NOMO-1 (cell line): ENCODE measurements around the gene KRTAP11-1.

ENCODE experiments used
- DNase-seq, 2 experiments: peaks; one replicate each; lab custom pipeline; 2025; ENCODE audit not compliant: unreplicated experiment in 2 of 2; lab: John Stamatoyannopoulos, UW

KRTAP11-1 gene, protein sequence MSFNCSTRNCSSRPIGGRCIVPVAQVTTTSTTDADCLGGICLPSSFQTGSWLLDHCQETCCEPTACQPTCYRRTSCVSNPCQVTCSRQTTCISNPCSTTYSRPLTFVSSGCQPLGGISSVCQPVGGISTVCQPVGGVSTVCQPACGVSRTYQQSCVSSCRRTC

DNA sequence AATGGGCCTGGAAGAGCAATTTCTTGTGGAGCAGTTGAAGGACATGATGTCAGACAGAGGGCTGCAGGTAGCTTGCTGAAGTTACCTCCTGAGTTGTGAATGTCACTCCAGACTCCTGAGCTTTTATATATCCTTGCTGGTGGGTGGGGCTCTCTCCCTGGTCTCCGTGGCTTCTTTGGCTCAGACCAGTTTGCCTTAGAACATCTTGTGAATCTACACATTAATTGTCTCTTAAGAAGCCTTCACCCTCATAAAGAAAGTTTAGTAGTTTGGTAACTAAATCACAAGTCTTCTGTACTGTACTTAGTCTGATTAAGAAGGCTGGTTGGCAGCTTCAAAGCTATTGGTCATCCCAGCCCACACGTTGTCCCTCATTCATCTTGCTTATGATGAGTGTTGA, at the start of gene KRTAP11-1:
KRTAP11-1 (minus strand) TSS at position 101 of the 400 bp plus-strand sequence; CDS start at position 45, 56 bp downstream.
- DNase-seq: no peak

DNA sequence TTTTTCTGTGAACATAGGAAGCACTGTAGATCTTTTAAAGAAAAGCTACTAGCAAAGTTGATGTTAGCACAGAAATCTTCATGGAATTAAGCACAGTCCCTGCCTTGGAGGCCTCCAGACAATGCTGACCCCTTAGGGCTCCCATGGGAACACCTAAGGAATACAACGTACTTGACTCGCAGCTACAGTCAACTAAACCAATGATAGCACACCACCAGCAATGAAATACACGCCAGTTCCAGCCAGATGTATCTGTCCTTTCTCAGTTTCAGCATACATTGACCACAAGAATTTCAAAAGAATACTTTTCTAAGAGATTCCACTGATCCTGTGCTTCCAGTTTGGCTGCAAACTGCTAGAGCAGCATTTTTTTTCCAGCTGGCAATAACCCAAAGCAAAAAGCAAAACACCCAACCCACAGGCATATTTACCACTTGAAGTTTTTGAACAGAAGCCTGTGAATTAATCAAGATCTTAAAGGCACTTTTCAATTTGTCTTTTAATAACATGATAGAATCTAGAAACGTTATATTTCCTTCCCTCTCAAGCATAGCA, 42.8 kb upstream of the KRTAP11-1 start:
- no peak for DNase-seq

DNA sequence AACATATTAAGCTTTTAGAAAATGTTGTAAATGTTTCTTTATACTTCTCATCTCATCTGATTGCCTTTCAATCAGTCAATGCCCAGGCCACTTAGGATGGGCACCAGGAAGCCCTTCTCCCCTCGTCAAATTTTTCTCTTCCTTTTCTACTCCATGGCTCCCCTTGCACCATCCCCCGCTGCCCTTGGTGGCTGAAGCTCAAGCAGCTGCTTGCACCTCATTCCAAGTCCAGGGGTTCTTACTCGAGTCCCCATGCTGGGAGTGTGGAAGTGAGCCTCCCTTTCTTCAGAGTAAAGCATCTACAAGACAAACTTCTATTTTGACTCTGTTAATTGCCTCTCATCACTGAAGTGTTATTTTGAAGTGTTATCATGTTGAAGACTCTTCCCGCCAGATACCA, 39.7 kb upstream of the KRTAP11-1 start:
- DNase-seq: no peak

DNA sequence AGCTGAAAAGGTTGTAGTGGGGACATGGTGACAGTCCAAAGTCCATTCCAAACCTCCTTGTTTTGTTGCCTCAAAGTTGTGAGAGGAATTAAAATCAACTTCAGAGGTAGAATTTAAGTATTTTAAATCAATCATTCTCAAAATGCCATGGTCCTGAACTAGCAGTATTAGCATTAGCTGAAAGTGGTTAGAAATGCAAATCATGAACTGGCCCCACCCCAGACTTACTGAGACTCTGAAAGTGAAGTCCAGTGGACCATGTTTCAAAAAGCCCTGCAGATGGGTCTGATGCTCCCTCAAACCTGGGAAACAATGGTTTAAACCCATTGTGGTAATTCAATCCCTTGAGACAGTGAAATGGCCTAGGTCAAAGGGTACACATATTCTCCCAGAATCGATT, 36.2 kb upstream of the KRTAP11-1 start:
- no peak for DNase-seq

DNA sequence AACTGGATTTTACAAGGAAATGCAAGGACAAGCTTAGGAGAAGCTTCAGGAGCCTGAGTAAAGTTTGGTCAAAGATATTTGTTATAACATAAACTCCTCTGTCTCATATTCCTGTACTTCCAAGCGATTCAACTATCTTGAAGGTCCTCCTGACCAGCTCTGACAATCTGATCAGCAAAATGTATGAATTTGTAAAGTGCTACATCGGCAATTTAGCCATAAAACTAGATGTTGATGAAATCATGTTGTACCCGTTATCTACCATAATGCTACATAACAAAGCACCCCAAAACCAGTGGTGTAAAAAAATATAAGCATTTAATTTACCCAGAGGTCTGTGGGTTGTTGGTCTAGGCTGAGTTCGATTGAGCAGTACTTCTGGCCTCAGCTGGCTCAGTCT, 19.5 kb upstream of the KRTAP11-1 start:
- DNase-seq: no peak

DNA sequence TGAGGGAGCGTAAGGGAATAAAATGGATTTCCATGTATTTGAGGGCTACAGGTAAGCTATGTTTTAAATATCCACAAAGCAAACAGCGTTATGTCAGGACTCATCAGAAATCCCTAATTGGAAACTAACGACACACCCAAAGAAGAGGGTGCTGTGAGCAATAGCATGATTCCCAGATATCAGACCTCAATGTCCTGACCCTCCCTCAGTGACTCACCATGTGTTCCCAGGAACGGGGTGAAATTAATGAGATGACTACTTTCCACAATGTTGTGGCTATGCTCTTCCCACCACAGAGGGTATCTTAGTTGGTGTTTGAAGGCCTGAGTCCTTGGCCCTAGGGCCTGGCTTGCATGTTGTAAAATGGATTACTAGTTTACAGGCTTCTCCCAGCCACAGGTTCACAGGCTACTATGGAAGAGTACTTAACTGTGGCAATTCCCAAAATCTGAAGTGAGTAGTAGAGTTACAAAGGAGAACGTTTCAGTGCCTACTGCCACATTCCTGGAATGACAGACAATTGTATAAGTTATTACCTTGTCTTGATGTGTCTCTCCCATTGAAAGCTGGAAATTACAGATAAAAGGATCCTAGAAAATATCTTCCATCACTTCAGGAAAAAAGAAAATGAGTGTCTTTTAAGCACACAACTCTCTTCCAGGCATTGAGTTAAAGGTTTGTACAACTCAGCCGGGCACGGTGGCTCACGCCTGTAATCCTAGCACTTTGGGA, 1.7 kb upstream of the KRTAP11-1 start:
- DNase-seq: no peak

DNA sequence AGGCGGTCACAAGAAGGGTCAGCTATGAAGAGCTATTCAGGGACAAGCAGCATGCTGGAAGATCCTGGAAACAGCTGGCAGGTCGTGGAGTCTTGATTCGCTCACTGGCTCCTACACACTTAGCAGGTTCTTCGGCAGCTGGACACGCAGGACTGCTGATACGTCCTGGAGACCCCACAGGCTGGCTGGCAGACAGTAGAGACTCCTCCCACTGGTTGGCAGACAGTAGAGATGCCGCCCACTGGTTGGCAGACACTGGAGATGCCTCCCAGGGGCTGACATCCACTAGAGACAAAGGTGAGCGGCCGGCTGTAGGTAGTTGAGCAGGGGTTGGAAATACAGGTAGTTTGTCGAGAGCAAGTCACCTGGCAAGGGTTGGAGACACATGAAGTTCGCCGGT, 466 bp downstream of the KRTAP11-1 start:
- DNase-seq: no peak

DNA sequence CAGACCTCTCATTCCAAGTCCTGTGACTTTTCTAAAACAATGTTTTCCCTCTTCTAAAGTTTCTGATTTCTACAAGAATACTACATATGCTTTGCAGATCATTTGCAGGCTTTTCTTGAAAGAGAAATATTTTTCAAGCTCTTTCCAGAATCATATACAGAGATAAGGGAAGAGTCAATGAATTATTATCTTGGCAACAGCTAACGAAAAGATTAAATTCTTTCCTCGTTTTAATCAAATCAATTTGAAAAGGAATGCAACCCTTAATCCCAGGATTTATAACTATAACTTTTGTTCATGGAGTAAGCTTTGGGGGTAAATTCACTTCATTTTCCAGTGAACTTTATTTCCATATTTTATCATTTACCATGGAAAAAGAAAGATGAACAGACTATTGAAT, 6.9 kb downstream of the KRTAP11-1 start:
- no peak for DNase-seq

DNA sequence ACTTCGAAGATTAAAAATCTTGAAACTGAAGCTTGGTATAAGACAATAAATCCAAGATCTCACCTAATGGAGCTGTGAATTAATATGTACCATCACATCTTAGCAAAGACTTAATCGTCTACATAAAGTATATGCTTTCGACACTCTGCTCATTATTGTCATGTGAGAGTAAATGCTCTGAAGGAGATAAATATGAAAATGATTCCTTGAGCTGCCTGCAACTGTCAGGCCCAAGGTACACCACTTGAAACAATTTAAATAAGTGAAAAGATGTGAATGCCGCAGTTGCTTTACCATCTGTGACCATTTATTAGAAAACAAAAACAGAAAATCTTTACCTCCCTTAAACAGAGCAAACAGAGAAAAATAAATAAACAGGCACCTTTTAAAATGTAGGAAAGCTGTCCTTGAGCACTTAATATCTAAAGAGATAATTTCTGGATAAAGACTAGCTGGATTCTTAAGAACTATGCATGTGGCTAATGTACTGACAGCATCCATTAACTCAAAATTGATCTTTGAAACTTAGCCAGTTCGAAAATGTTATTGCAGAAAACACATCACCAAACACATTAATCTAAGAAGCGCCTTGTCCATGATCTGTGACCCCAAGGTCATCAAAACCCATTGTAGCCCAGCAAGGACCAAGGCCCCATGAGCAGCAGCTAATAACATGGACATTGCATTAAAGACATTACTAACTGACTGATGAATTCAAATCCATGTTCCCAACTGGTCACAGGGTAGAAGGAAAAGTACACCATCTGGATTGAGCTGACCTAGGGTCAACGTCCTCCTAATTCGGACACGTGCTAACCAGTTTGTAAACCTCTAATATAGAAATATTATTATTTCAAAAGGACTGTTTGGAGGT, 33.5 kb downstream of the KRTAP11-1 start:
- DNase-seq: no peak

DNA sequence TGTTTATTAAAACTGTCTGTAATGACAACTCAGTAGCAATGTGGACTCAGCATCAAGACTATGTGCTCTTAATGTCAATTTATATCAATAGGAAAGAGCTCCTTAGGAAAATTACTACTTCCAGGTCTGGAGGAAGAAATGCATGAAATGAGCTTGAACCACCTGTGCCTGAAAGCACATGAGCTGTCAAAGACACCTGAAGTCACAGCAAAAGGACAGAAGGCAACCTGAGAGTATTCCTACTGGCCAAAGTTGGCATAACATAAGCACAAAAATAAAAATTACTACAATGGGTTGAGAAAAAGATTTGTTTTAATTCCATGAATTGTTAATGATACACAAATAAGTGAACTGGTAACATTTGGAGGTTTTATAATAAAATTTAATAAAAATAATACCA, 38.4 kb downstream of the KRTAP11-1 start:
- DNase-seq: no peak

DNA sequence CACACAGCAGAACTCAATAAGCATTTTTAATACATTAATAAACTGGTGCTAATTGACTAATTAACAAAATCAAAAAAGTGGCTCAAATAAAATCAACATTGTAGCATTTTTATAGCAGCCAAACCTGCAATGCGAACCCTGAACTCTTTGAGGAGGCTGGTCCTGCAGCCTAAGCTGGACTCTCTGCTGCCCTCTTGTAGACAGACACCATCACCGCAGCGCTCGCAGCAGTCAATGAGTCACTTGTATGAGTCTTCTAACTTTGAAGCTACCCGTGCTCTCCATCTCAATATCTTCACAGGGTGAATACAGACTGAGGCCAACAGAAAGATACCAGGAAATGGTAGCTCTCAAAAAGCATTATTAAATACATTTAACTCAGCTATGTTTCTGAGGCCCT, 42.1 kb downstream of the KRTAP11-1 start:
- no peak for DNase-seq

DNA sequence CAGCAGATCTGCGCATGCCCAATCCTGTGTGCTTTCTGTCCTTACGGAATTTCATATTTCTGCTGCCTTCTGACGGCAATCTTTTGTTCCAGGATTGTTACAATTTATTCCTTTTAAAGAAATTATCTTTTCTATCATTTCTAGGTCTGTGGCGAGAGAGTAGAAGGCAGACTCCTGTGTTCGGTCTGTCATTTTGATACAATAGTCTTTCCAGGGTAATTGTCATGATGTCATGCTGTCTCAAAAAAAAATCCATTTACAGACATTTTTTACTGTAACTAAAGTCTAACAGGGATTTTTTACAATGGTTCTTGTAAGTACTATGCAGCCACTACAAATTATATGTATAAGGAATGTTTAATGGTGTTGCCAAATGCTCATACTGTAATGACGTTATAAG, 42.8 kb downstream of the KRTAP11-1 start:
- no peak for DNase-seq

DNA sequence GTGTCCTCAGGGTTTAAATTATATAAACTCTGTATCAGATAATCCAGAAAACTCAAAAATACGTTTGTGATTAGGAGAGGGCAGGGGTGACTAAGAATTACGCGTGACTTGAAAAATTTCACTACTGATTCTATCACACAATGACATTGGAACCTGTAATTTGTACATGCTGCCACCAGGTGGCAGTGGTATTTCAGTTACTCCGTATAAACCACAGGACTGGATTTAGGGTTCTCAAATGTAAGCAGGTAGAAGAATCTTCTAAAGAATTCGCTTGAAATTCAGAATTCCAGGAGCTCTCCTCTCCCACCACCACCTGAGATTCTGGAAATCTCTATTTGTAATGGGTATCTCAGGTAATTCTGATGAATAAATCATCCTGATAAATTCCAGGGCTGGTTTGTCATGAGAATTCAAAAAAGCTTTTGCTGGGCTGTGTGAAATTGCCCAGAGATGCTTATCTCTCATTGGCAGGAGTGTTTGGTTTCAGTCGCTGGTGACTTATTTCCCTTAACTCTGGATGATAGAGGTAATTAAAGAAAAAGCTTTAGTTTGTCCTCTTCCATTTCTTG, 50.1 kb downstream of the KRTAP11-1 start:
- DNase-seq: peak in 1 of 2 experiments; percentile 27
